A549 (cell line): ENCODE data around the gene TEX22. TPM values are rescaled to one million over a fixed set of nuclear protein-coding genes. Genes with fewer than 3 reads are reported as not detected.

Source experiments
- ATAC-seq, 2 experiments: fragments of 200-7000 bp in 1 of 2; fragments of >200 bp in 1 of 2; cut with Nextera tagmentation in 1 of 2; cut with Tn5 transposase in 1 of 2; 3 replicates each; pipeline versions ENCODE4 v1.8.0 to v1.9.1; 2018 to 2020; ENCODE audit warnings: mild to moderate bottlenecking in 1 of 2, moderate library complexity in 1 of 2
- CTCF ChIA-PET: fragments of 300-600 bp; sonication (Branson Sonifier 250); formaldehyde crosslinking; extraction: SDS; loops from one replicate; lab custom pipeline; 2021; ENCODE audit warnings: antibody characterized with exemption, inconsistent platforms; lab: Yijun Ruan, JAX
- POLR2A ChIA-PET: fragments of 350-600 bp; formaldehyde crosslinking; extraction: SDS; loops from one replicate; lab custom pipeline; 2021; ENCODE audit warnings: antibody characterized with exemption, inconsistent platforms; lab: Yijun Ruan, JAX
- DNase-seq, 2 experiments: peaks; one replicate each; pipeline versions ENCODE4 v3.0.0 to v3.0.0-alpha.2; 2011 to 2016; ENCODE audit warnings: low read depth in 1 of 2, low spot score in 1 of 2
- FAIRE-seq: peaks from 2 replicates; lab custom pipeline; 2011; peaks lifted over from hg19 to GRCh38; lab: Jason Lieb, UNC
- H3K27ac ChIP-seq, 2 experiments: fragments of >200 bp; sonication (Bioruptor Twin); formaldehyde crosslinking; 3 replicates each; pipeline ENCODE4 v1.5.1; 2016 to 2017
- H3K4me1 ChIP-seq: fragments of >200 bp; sonication (Bioruptor Twin); formaldehyde crosslinking; 3 replicates; pipeline ENCODE4 v1.6.1; 2016
- H3K4me2 ChIP-seq: fragments of >200 bp; sonication (Bioruptor Twin); formaldehyde crosslinking; 3 replicates; pipeline ENCODE4 v1.6.1; 2016
- H3K4me3 ChIP-seq: fragments of >200 bp; sonication (Bioruptor Twin); formaldehyde crosslinking; 3 replicates; pipeline ENCODE4 v1.5.1; 2016
- H3K9me3 ChIP-seq: fragments of >200 bp; sonication (Bioruptor Twin); formaldehyde crosslinking; 3 replicates; pipeline ENCODE4 v1.6.1; 2016
- BHLHE40 ChIP-seq: IDR thresholded peaks from 2 replicates; pipeline ENCODE4 v1.6.1; 2012; ENCODE audit warnings: low read depth, low read length, inconsistent platforms
- CBX8 ChIP-seq: fragments of 200-600 bp; sonication (generic); IDR thresholded peaks from 2 replicates; pipeline ENCODE4 v1.6.1; 2016
- CHD4 ChIP-seq: fragments of 200-600 bp; sonication (generic); IDR thresholded peaks from 2 replicates; pipeline ENCODE4 v1.6.1; 2016; ENCODE audit warnings: antibody characterized with exemption, mild to moderate bottlenecking, borderline replicate concordance
- EHF ChIP-seq: fragments of 250-450 bp; sonication (Bioruptor Pico); IDR thresholded peaks from 2 replicates; pipeline ENCODE4 v1.5.0; 2020; ENCODE audit warnings: mild to moderate bottlenecking
- EHMT2 ChIP-seq: fragments of 200-600 bp; sonication (generic); IDR thresholded peaks from 2 replicates; pipeline ENCODE4 v1.6.1; 2016; ENCODE audit warnings: antibody characterized with exemption, low read depth, mild to moderate bottlenecking, moderate library complexity
- ESRRA ChIP-seq: fragments of 150-350 bp; IDR thresholded peaks from 2 replicates; pipeline ENCODE4 v1.6.1; 2014; ENCODE audit warnings: mild to moderate bottlenecking, low read length, borderline replicate concordance
- FOSB ChIP-seq: fragments of 250-450 bp; sonication (Bioruptor Pico); IDR thresholded peaks from 2 replicates; pipeline ENCODE4 v1.5.0; 2020; ENCODE audit warnings: mild to moderate bottlenecking, moderate library complexity
- FOSL2 ChIP-seq, 2 experiments: fragments of 450-650 bp in 1 of 2; fragments of >200 bp in 1 of 2; sonication (Bioruptor Twin) in 1 of 2; formaldehyde crosslinking; IDR thresholded peaks; 2 replicates each; pipeline versions ENCODE4 v1.5.0 to v1.6.1; 2016 to 2020; ENCODE audit warnings: mild to moderate bottlenecking in 1 of 2, moderate library complexity in 1 of 2
- HDAC2 ChIP-seq: fragments of 200-600 bp; sonication (generic); IDR thresholded peaks from 2 replicates; pipeline ENCODE4 v1.6.1; 2016
- HEYL ChIP-seq: fragments of 250-450 bp; sonication (Bioruptor Pico); IDR thresholded peaks from 2 replicates; pipeline ENCODE4 v1.8.0; 2021; ENCODE audit warnings: mild to moderate bottlenecking, moderate library complexity
- JUNB ChIP-seq: fragments of >200 bp; sonication (Bioruptor Twin); formaldehyde crosslinking; IDR thresholded peaks from 2 replicates; pipeline ENCODE4 v1.6.1; 2016
- KDM1A ChIP-seq: fragments of 200-600 bp; sonication (generic); IDR thresholded peaks from 2 replicates; pipeline ENCODE4 v1.6.1; 2016; ENCODE audit warnings: low read depth, mild to moderate bottlenecking
- MAFK ChIP-seq: fragments of 450-650 bp; IDR thresholded peaks from 2 replicates; pipeline ENCODE4 v1.6.1; 2014; ENCODE audit not compliant: partially characterized antibody
- MAZ ChIP-seq: fragments of 150-350 bp; IDR thresholded peaks from 2 replicates; pipeline ENCODE4 v1.6.1; 2014; ENCODE audit warnings: antibody characterized with exemption, low read depth, low read length, borderline replicate concordance
- NFE2L2 ChIP-seq: fragments of 150-350 bp; conservative IDR thresholded peaks from 2 replicates; pipeline ENCODE4 v1.6.1; 2014; ENCODE audit warnings: low read length
- NPAS2 ChIP-seq: fragments of 250-450 bp; sonication (Bioruptor Pico); IDR thresholded peaks from 2 replicates; pipeline ENCODE4 v1.8.0; 2022; ENCODE audit warnings: mild to moderate bottlenecking, moderate library complexity, borderline replicate concordance
- POLR2A ChIP-seq: IDR thresholded peaks from 2 replicates; pipeline ENCODE4 v1.6.1; 2012; ENCODE audit warnings: mild to moderate bottlenecking, low read length
- POLR2AphosphoS2 ChIP-seq: conservative IDR thresholded peaks from 2 replicates; pipeline ENCODE4 v1.6.1; 2012; ENCODE audit warnings: low read length, improper control_type of control experiment, inconsistent platforms
- RAD21 ChIP-seq, 2 experiments: fragments of >200 bp in 1 of 2; sonication (Bioruptor Twin) in 1 of 2; formaldehyde crosslinking in 1 of 2; IDR thresholded peaks in 1 of 2; conservative IDR thresholded peaks in 1 of 2; 2 replicates in 1 of 2; 3 replicates in 1 of 2; pipeline ENCODE4 v1.6.1; 2012 to 2018; ENCODE audit warnings: inconsistent platforms in 1 of 2
- RCOR1 ChIP-seq: fragments of 150-350 bp; IDR thresholded peaks from 2 replicates; pipeline ENCODE4 v1.6.1; 2014; ENCODE audit warnings: antibody characterized with exemption, low read length, low read depth
- RFX5 ChIP-seq: fragments of 450-650 bp; IDR thresholded peaks from 2 replicates; pipeline ENCODE4 v1.7.1; 2014; ENCODE audit warnings: antibody characterized with exemption, mild to moderate bottlenecking, moderate library complexity
- ZNF302 ChIP-seq: fragments of 250-450 bp; sonication (Bioruptor Pico); IDR thresholded peaks from 2 replicates; pipeline ENCODE4 v1.9.0; 2021; ENCODE audit warnings: inconsistent platforms, mild to moderate bottlenecking, moderate library complexity
- ZSCAN20 ChIP-seq: fragments of 250-450 bp; sonication (Bioruptor Pico); IDR thresholded peaks from 2 replicates; pipeline ENCODE4 v1.8.0; 2022; ENCODE audit warnings: mild to moderate bottlenecking, moderate library complexity
- WGBS: methylation state at CpG from one replicate; pipeline ENCODE4 v1.1.6; 2017; ENCODE audit errors: missing lambda C conversion rate; 5-methylcytosine and 5-hydroxymethylcytosine counted together
- polyA plus RNA-seq, 4 experiments: library from polyadenylated mRNA; depleted of rRNA in 3 of 4; stranded (reverse); fragments of >200 nt; fragmentation: RNase III in 1 of 4; extraction: RNeasy Plus Mini Kit Qiagen cat#74134 plus additional on column Dnase treatment in 1 of 4; gene quantifications; 2 replicates in 3 of 4; 3 replicates in 1 of 4; pipeline ENCODE4 v1.2.3, GENCODE V29; 2011 to 2017
- TF ChIP-seq, protein P1 (sequence below): IDR thresholded peaks from 2 replicates; pipeline ENCODE4 v1.6.1; 2012
- TF ChIP-seq, protein P2 (sequence below): IDR thresholded peaks from 2 replicates; pipeline ENCODE4 v1.6.1; 2012
- TF ChIP-seq, protein P3 (sequence below): IDR thresholded peaks from 2 replicates; pipeline ENCODE4 v1.6.1; 2012; ENCODE audit warnings: low read depth, borderline replicate concordance
- TF ChIP-seq, protein P4 (sequence below): fragments of 250-450 bp; sonication (Bioruptor Pico); IDR thresholded peaks from 2 replicates; pipeline ENCODE4 v1.5.0; 2020; ENCODE audit warnings: low read depth, mild to moderate bottlenecking, moderate library complexity
- TF ChIP-seq, protein P5 (sequence below): fragments of 450-650 bp; IDR thresholded peaks from 2 replicates; pipeline ENCODE4 v1.6.1; 2014; ENCODE audit warnings: antibody characterized with exemption
- TF ChIP-seq, protein P6 (sequence below): fragments of 150-350 bp; IDR thresholded peaks from 2 replicates; pipeline ENCODE4 v1.6.1; 2014; ENCODE audit warnings: low read depth, mild to moderate bottlenecking, low read length

Gene TEX22
- polyA plus RNA-seq, 2 of the 4 experiments (the other 2 are of a cell fraction): 0.06 to 0.23 TPM

DNA sequence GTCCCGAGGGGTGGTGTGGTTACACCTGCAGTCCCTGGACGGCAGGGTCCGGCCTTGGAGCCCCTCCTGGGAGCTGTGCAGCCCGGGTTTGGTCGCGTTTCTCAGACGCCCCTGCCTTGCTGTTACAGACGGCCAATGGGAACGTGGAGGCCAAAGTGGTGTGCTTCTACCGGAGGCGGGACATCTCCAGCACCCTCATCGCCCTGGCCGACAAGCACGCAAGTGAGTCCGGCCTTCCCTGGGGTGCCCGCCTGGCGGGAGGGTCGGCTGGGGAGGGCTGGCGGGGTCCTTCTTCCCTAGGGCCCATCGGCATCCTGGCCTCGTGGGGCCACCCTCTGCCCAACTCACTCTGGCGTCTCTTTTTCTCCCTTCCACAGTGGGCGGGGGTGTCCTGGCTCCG lies 47.0 kb downstream of the TEX22 start:
- Histone ChIP-seq H3K4me2 (no peak overlapping the region), H3K4me1 (0 out of 3 replicates have a peak, but pooled peaks cover 6% of the 10 kb centered on the region), H3K27ac (no peak overlapping the region), H3K9me3 (no peaks in the 10 kb centered on the region), H3K4me3 (no peak overlapping the region)
- no peak for FAIRE-seq
- no peak for ATAC-seq
- WGBS: 93% methylated on average over 24 of the region's 24 CpGs
- TF ChIP-seq, protein P1, sequence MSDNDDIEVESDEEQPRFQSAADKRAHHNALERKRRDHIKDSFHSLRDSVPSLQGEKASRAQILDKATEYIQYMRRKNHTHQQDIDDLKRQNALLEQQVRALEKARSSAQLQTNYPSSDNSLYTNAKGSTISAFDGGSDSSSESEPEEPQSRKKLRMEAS: no peak
- TF ChIP-seq, protein P2, sequence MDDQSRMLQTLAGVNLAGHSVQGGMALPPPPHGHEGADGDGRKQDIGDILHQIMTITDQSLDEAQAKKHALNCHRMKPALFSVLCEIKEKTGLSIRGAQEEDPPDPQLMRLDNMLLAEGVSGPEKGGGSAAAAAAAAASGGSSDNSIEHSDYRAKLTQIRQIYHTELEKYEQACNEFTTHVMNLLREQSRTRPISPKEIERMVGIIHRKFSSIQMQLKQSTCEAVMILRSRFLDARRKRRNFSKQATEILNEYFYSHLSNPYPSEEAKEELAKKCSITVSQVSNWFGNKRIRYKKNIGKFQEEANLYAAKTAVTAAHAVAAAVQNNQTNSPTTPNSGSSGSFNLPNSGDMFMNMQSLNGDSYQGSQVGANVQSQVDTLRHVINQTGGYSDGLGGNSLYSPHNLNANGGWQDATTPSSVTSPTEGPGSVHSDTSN: no peak
- TF ChIP-seq BHLHE40: no peak
- no peak for TF ChIP-seq MAFK
- TF ChIP-seq CHD4: no peak
- no peak for TF ChIP-seq POLR2A
- no peak for TF ChIP-seq HEYL (CRISPR knock-in tag)
- no peak for TF ChIP-seq FOSB (CRISPR knock-in tag)
- no peak for TF ChIP-seq POLR2AphosphoS2
- TF ChIP-seq, protein P3, sequence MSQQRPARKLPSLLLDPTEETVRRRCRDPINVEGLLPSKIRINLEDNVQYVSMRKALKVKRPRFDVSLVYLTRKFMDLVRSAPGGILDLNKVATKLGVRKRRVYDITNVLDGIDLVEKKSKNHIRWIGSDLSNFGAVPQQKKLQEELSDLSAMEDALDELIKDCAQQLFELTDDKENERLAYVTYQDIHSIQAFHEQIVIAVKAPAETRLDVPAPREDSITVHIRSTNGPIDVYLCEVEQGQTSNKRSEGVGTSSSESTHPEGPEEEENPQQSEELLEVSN: no peak
- no peak for TF ChIP-seq FOSL2 (IDR thresholded peaks at IDR 0.05)
- no peak for TF ChIP-seq FOSL2 (CRISPR knock-in tag; IDR thresholded peaks at IDR 0.05)
- TF ChIP-seq EHMT2: no peak
- TF ChIP-seq, protein P4, sequence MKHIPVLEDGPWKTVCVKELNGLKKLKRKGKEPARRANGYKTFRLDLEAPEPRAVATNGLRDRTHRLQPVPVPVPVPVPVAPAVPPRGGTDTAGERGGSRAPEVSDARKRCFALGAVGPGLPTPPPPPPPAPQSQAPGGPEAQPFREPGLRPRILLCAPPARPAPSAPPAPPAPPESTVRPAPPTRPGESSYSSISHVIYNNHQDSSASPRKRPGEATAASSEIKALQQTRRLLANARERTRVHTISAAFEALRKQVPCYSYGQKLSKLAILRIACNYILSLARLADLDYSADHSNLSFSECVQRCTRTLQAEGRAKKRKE (CRISPR knock-in tag): no peak
- TF ChIP-seq, protein P5, sequence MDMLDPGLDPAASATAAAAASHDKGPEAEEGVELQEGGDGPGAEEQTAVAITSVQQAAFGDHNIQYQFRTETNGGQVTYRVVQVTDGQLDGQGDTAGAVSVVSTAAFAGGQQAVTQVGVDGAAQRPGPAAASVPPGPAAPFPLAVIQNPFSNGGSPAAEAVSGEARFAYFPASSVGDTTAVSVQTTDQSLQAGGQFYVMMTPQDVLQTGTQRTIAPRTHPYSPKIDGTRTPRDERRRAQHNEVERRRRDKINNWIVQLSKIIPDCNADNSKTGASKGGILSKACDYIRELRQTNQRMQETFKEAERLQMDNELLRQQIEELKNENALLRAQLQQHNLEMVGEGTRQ: no peak
- no peak for TF ChIP-seq RFX5
- TF ChIP-seq CBX8: no peak
- ChIA-PET POLR2A (no interaction called here), CTCF (interaction anchor here (1.3 to 1.6 kb wide), 3 partner anchors 36 to 83 kb away, joined by 3 to 7 read pairs (median 6); no protein-coding TSS in a partner anchor)
- no peak for DNase-seq

DNA sequence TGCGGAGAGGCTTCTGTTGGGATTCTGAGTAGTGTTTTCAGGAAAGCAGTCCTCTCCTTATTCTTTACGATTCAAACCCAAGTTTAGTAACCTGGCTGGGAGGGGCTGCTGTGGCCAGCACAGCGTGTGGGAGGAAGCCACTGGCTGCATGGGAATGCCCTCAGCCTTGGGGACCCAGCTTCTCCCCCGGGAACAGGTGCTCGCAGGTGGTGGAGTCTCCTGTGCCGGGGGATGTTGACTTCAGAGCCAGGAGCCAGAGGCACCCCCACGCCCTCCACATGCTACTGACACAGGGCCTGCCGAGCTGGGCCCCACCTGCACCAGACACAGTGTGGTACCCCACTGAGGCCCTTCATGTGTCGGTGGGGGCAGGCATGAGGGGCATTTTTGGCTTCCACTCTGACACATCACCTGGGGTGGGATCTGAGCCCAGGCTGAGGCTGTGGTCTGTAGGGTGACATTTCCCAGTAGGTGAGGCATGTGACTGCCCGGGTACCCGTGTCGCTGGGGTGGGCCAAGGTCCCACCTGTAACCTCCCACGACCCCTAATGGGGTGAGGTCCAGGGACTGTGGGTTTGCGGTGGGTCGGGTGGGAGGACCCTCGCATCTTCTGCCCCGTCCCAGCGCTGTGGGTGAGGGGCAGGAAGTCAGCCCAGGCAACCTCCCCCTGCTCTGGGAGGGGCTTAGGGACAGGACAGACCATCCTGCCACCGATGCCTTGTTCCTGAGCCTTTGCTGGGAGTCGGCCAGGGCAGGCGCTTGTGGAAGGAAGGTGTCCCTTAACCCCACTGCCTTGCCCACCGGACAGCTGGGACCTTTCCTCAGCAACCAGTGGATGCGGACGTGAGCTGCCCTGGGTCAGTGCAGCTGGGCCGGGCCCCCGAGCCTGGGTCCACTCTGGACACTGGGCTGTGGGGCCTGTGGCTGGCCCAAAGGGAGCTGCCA lies 47.8 kb downstream of the TEX22 start:
- ATAC-seq (no peak), FAIRE-seq (no peak), DNase-seq (no peak)
- POLR2A ChIA-PET: no interaction called here
- H3K4me3 ChIP-seq: no peak overlapping the region
- 0 out of 3 replicates have a peak, but pooled peaks cover 6% of the 10 kb centered on the region for H3K4me1 ChIP-seq
- no peaks in the 10 kb centered on the region for H3K9me3 ChIP-seq
- no peak overlapping the region for H3K4me2 ChIP-seq
- H3K27ac ChIP-seq: no peak overlapping the region
- CTCF ChIA-PET: interaction anchor here (1.2 to 2.7 kb wide), 5 partner anchors 35 to 95 kb away, joined by 3 to 29 read pairs (median 7); no protein-coding TSS in a partner anchor
- 91% methylated on average over 18 of the region's 26 CpGs for WGBS
- TF ChIP-seq ZSCAN20 (CRISPR knock-in tag) (no peak), EHF (CRISPR knock-in tag) (no peak), RCOR1 (no peak), MAZ (no peak), HDAC2 (no peak), RAD21 (conservative IDR thresholded peaks at IDR 0.05 in 1 of 2, IDR thresholded peaks at IDR 0.05 in 1 of 2) (no peak), NPAS2 (no peak), JUNB (no peak), NFE2L2 (no peak), ESRRA (no peak), FOSL2 (IDR thresholded peaks at IDR 0.05) (no peak), FOSL2 (CRISPR knock-in tag; IDR thresholded peaks at IDR 0.05) (no peak), ZNF302 (CRISPR knock-in tag) (no peak), KDM1A (no peak)
- TF ChIP-seq, protein P5: no peak
- TF ChIP-seq, protein P6, sequence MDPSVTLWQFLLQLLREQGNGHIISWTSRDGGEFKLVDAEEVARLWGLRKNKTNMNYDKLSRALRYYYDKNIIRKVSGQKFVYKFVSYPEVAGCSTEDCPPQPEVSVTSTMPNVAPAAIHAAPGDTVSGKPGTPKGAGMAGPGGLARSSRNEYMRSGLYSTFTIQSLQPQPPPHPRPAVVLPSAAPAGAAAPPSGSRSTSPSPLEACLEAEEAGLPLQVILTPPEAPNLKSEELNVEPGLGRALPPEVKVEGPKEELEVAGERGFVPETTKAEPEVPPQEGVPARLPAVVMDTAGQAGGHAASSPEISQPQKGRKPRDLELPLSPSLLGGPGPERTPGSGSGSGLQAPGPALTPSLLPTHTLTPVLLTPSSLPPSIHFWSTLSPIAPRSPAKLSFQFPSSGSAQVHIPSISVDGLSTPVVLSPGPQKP: no peak
- TF ChIP-seq, protein P4 (CRISPR knock-in tag): no peak
